Ascending aorta (tissue), 2 donors: ENCODE data around the gene FRAT1. TPM values are rescaled to one million over a fixed set of nuclear protein-coding genes. Genes with fewer than 3 reads are reported as not detected.

Experiments
- DNase-seq, 2 donors: peaks; one replicate each; pipeline ENCODE4 v3.0.0-alpha.2; 2019; ENCODE audit warnings: low spot score in 2 of 2
- H3K27ac ChIP-seq, 2 donors: fragments of 200-600 bp; sonication (generic); one replicate each; pipeline ENCODE4 v1.5.1; 2016 to 2017; ENCODE audit warnings: mild to moderate bottlenecking in 1 of 2
- H3K27me3 ChIP-seq: fragments of 200-600 bp; sonication (generic); one replicate; pipeline ENCODE4 v1.5.1; 2017
- H3K36me3 ChIP-seq, 2 donors: fragments of 200-600 bp; sonication (generic); one replicate each; pipeline ENCODE4 v1.5.1; 2016
- H3K4me1 ChIP-seq, 2 donors: fragments of 200-600 bp; sonication (generic); one replicate each; pipeline ENCODE4 v1.5.1; 2016 to 2017; ENCODE audit warnings: mild to moderate bottlenecking in 1 of 2
- H3K4me3 ChIP-seq, 2 donors: fragments of 200-600 bp; sonication (generic); one replicate each; pipeline ENCODE4 v1.5.1; 2016 to 2017; ENCODE audit warnings: mild to moderate bottlenecking in 1 of 2
- H3K9me3 ChIP-seq, 2 donors: fragments of 200-600 bp; sonication (generic); one replicate each; pipeline ENCODE4 v1.5.1; 2016
- intact Hi-C: fragments of 100-400 bp; cut with DNase I; formaldehyde crosslinking; loops from one replicate; pipeline ENCODE4 v1.15.1; 2023
- total RNA-seq: library from RNA; depleted of rRNA; stranded (reverse); fragments of >200 nt; gene quantifications from one replicate; pipeline ENCODE4 v1.1.0, GENCODE V29; 2016
- TF ChIP-seq, protein P1 (sequence below), 3 experiments: fragments of 200-600 bp in 2 of 3; fragments of 450-650 bp in 1 of 3; sonication (generic) in 2 of 3; IDR thresholded peaks; one replicate each; pipeline ENCODE4 v1.5.1; 2016 to 2019; ENCODE audit warnings: antibody characterized with exemption in 3 of 3, mild to moderate bottlenecking in 1 of 3, moderate library complexity in 1 of 3

FRAT1 gene
- total RNA-seq, 1 donor from 2014 or later: 5.2 TPM

GRCh38 chr10:97335188-97335619, 16.1 kb downstream of the FRAT1 start:
- H3K4me3 ChIP-seq: peak overlapping the region; percentile 73 to 98
- H3K36me3 ChIP-seq: peaks cover 4% of the 10 kb centered on the region in 2 donors
- intact Hi-C loops: loop anchor here (2.0 kb wide), 1 partner anchor 66 kb away; the partner anchor contains the start of gene RRP12
- peaks cover 6 to 39% of the 10 kb centered on the region in 2 donors for H3K4me1 ChIP-seq
- TF ChIP-seq, protein P1, sequence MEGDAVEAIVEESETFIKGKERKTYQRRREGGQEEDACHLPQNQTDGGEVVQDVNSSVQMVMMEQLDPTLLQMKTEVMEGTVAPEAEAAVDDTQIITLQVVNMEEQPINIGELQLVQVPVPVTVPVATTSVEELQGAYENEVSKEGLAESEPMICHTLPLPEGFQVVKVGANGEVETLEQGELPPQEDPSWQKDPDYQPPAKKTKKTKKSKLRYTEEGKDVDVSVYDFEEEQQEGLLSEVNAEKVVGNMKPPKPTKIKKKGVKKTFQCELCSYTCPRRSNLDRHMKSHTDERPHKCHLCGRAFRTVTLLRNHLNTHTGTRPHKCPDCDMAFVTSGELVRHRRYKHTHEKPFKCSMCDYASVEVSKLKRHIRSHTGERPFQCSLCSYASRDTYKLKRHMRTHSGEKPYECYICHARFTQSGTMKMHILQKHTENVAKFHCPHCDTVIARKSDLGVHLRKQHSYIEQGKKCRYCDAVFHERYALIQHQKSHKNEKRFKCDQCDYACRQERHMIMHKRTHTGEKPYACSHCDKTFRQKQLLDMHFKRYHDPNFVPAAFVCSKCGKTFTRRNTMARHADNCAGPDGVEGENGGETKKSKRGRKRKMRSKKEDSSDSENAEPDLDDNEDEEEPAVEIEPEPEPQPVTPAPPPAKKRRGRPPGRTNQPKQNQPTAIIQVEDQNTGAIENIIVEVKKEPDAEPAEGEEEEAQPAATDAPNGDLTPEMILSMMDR (IDR thresholded peaks at IDR 0.05): no peak
- peak overlapping the region; percentile 87 to 96 for H3K27ac ChIP-seq
- no peaks in the 10 kb centered on the region for H3K27me3 ChIP-seq
- DNase-seq: no peak
- H3K9me3 ChIP-seq: no peaks in the 10 kb centered on the region

- peaks cover 6 to 39% of the 10 kb centered on the region in 2 donors for H3K4me1 ChIP-seq
- H3K27ac ChIP-seq: no peak overlapping the region
- TF ChIP-seq, protein P1 (IDR thresholded peaks at IDR 0.05): no peak
- H3K4me3 ChIP-seq: peak overlapping the region; percentile 73 to 98
- H3K27me3 ChIP-seq: no peaks in the 10 kb centered on the region
- no peaks in the 10 kb centered on the region for H3K9me3 ChIP-seq
- H3K36me3 ChIP-seq: peaks cover 0 to 4% of the 10 kb centered on the region in 2 donors
- no peak for DNase-seq
- intact Hi-C loops: no loop called here
Measured at GRCh38 chr10:97336006-97336405, 16.9 kb downstream of the FRAT1 start.

GRCh38 chr10:97336446-97336845, 17.4 kb downstream of the FRAT1 start:
- H3K27ac ChIP-seq: peak overlapping the region in 1 of 2 donors; percentile 46
- H3K4me1 ChIP-seq: peaks cover 6 to 36% of the 10 kb centered on the region in 2 donors
- TF ChIP-seq, protein P1 (IDR thresholded peaks at IDR 0.05): no peak
- H3K9me3 ChIP-seq: no peaks in the 10 kb centered on the region
- no peaks in the 10 kb centered on the region for H3K27me3 ChIP-seq
- peaks cover 0 to 4% of the 10 kb centered on the region in 2 donors for H3K36me3 ChIP-seq
- DNase-seq: no peak
- H3K4me3 ChIP-seq: no peak overlapping the region
- intact Hi-C loops: no loop called here

DNA sequence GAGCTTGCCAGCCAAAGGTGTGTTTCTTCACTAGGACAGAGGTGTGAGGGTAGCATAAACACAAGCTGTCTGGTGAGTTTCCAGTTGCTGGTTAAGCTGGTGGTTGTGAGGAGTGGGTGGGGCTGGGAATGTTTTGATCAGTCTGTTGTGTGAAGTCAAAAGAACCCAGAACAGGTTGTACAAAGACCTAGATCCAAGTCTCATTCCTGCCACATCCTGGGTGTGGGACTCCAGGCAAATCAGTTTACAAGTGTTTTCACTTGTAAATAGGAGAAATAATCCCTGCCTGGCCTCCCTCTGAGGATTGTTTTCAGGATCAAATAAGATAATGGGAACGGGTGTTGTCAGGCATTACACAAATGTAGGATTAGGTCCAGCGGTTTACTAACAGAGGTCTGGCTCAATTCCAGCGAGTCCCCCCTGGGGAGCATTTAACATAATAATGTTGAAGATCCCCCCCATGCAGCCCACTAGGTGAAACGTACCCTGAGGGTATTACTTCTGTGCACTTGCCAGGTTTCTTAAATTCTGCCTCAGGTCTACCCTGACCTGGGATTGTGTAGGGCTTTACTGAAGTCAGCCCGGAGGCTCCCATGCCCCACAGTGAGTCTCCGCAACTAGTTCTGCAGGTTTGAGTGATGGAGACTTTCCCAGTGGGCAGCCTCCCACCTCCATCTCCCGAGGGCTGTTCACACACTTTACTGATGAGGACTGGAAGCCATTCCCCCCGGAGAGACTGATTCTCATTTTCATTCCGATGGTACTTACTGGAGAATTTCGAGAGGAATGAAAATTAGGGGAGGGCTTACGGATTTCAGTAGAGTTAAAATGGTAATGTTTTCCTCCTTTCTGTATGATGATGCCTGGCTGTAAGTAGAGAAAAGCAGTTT, 18.1 kb downstream of the FRAT1 start:
- H3K36me3 ChIP-seq: no peaks in the 10 kb centered on the region
- H3K27ac ChIP-seq: peak overlapping the region; percentile 20 to 46
- no peaks in the 10 kb centered on the region for H3K9me3 ChIP-seq
- peaks cover 0 to 29% of the 10 kb centered on the region in 2 donors for H3K4me1 ChIP-seq
- peak overlapping the region in 1 of 2 donors; percentile 16 for H3K4me3 ChIP-seq
- intact Hi-C loops: no loop called here
- TF ChIP-seq, protein P1 (IDR thresholded peaks at IDR 0.05): no peak
- no peaks in the 10 kb centered on the region for H3K27me3 ChIP-seq
- DNase-seq: no peak

DNA sequence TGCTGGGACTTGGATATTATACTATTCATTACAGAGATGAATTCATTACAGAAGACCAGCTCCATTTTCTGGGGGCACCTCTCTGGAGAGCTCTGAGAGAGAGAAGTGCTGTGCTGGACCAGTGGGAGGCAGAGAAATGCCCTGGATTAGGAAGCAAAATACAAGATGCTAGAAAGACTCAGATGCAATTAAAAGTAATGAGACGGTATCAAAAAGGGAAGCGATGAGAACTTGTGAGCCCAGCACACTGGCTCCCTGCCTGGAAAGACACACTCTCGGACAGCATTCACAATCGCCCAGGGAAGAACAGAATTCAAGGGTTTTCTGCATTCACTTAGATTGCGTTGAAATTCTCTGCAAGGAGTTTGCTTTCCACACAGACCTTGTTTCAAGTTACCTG, 19.0 kb downstream of the FRAT1 start:
- DNase-seq: no peak
- Histone ChIP-seq H3K4me3 (no peak overlapping the region), H3K36me3 (no peaks in the 10 kb centered on the region), H3K9me3 (no peaks in the 10 kb centered on the region), H3K27ac (peak overlapping the region in 1 of 2 donors; percentile 46), H3K4me1 (peaks cover 0 to 21% of the 10 kb centered on the region in 2 donors), H3K27me3 (no peaks in the 10 kb centered on the region)
- intact Hi-C loops: no loop called here
- TF ChIP-seq, protein P1 (IDR thresholded peaks at IDR 0.05): no peak
